ENCODE measurements around the gene KIAA1671.

KIAA1671 gene

DNA sequence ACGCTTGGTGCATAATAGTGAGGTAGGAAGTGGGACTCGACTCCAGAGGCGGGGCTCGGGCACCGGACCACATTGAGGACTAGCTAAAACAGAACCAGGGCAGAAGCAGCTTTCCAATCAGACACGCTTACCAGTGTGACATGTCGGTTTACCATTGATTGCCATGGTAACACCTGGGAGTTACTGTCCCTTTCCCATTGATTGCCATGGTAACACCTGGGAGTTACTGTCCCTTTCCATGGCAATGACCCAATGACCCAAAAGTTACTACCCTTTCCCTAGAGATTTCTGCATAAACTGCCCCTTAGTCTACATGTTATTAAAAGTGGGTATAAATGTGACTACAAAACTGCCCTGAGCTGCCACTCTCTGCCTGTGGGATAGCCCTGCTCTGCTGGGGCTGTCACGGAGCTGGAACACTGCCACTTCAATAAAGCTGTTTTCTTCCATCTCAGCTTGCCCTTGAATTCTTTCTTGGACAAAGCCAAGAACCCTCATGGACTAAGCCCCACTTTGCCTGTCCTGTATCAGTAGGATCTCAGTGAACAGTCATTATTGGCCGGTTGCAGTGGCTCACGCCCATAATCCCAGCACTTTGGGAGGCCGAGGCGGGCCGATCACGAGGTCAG is 169.7 kb downstream of the KIAA1671 start:
- no peak overlapping the region for H3K4me3 Mint-ChIP-seq
- ATAC-seq = no peak
- peaks cover 8% of the 10 kb centered on the region for H3K9me3 Mint-ChIP-seq
- H3K27ac Mint-ChIP-seq = no peak overlapping the region
- peaks cover 40% of the 10 kb centered on the region for H3K27me3 Mint-ChIP-seq
- H3K4me1 Mint-ChIP-seq = no peaks in the 10 kb centered on the region
- H3K36me3 Mint-ChIP-seq = no peaks in the 10 kb centered on the region

DNA sequence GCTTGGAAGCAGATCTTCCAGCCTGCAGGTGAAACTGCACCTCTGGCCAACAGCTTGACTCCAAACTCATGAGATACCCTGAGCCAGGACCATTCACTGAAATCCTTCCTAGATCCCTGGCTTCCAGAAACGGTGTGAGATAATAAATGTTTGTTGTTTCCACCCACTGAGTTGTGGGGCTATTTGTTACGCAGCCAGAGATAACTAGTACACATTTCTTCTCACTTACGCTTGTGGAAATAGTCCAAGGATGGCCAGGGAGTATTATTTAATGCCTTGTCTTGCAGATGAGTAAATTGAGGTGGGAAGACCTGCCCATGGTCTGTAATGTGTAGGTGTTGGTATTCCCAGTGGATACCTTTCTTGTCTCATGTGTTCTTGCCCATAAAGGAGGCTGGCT is 171.2 kb downstream of the KIAA1671 start:
- no peaks in the 10 kb centered on the region for H3K4me1 Mint-ChIP-seq
- H3K27me3 Mint-ChIP-seq = peaks cover 37% of the 10 kb centered on the region
- peaks cover 3% of the 10 kb centered on the region for H3K9me3 Mint-ChIP-seq
- no peaks in the 10 kb centered on the region for H3K36me3 Mint-ChIP-seq
- no peak for ATAC-seq
- H3K27ac Mint-ChIP-seq = no peak overlapping the region
- H3K4me3 Mint-ChIP-seq = no peak overlapping the region

- Mint-ChIP-seq H3K4me1 (no peaks in the 10 kb centered on the region), H3K27ac (no peak overlapping the region)
Measured at GRCh38 chr22:25125693-25126357, 173.3 kb downstream of the KIAA1671 start.

GRCh38 chr22:25126510-25126909 is 174.0 kb downstream of the KIAA1671 start:
- peaks cover 10% of the 10 kb centered on the region for H3K27me3 Mint-ChIP-seq

More at GRCh38 chr22:25125693-25126357, 173.3 kb downstream of the KIAA1671 start:
- Mint-ChIP-seq H3K4me3 (no peak overlapping the region), H3K27me3 (peaks cover 17% of the 10 kb centered on the region), H3K36me3 (no peaks in the 10 kb centered on the region), H3K9me3 (no peaks in the 10 kb centered on the region)
- no peak for ATAC-seq

DNA sequence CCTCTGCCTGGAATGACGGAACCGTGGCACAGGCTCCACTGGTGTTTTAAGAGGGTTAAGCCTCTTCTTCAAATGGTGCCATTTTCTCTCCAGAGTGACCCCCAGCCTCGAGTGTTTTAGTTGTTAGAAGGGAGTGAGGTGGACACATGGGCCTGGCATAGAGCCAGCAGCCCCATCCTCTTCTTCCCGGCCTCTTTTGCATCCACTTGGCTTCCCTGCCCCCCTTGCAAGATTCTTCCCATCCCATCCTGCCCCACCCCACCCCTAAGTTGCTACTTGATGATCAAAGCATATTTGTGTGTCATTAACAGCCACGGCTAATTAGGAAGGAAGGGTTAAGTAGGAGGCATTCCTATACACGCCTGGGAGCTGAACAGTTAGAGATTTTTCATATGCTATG is 174.8 kb downstream of the KIAA1671 start:
- Mint-ChIP-seq H3K27me3 (peaks cover 9% of the 10 kb centered on the region), H3K27ac (no peak overlapping the region), H3K36me3 (no peaks in the 10 kb centered on the region), H3K9me3 (no peaks in the 10 kb centered on the region), H3K4me1 (no peaks in the 10 kb centered on the region), H3K4me3 (no peak overlapping the region)
- no peak for ATAC-seq

More at GRCh38 chr22:25126510-25126909, 174.0 kb downstream of the KIAA1671 start:
- Mint-ChIP-seq H3K36me3 (no peaks in the 10 kb centered on the region), H3K4me1 (no peaks in the 10 kb centered on the region), H3K4me3 (no peak overlapping the region), H3K9me3 (no peaks in the 10 kb centered on the region), H3K27ac (no peak overlapping the region)
- no peak for ATAC-seq

GRCh38 chr22:25130462-25130861 is 177.9 kb downstream of the KIAA1671 start:
- ATAC-seq = no peak
- Mint-ChIP-seq H3K4me3 (no peak overlapping the region), H3K9me3 (no peaks in the 10 kb centered on the region)

GRCh38 chr22:25131198-25131887 is 178.8 kb downstream of the KIAA1671 start:
- H3K4me3 Mint-ChIP-seq = no peak overlapping the region
- H3K36me3 Mint-ChIP-seq = no peaks in the 10 kb centered on the region
- H3K27me3 Mint-ChIP-seq = peaks cover 18% of the 10 kb centered on the region
- H3K27ac Mint-ChIP-seq = no peak overlapping the region
- no peaks in the 10 kb centered on the region for H3K9me3 Mint-ChIP-seq
- no peak for ATAC-seq
- H3K4me1 Mint-ChIP-seq = no peaks in the 10 kb centered on the region

More at GRCh38 chr22:25130462-25130861, 177.9 kb downstream of the KIAA1671 start:
- no peak overlapping the region for H3K27ac Mint-ChIP-seq
- H3K4me1 Mint-ChIP-seq = no peaks in the 10 kb centered on the region
- peaks cover 14% of the 10 kb centered on the region for H3K27me3 Mint-ChIP-seq
- H3K36me3 Mint-ChIP-seq = no peaks in the 10 kb centered on the region

DNA sequence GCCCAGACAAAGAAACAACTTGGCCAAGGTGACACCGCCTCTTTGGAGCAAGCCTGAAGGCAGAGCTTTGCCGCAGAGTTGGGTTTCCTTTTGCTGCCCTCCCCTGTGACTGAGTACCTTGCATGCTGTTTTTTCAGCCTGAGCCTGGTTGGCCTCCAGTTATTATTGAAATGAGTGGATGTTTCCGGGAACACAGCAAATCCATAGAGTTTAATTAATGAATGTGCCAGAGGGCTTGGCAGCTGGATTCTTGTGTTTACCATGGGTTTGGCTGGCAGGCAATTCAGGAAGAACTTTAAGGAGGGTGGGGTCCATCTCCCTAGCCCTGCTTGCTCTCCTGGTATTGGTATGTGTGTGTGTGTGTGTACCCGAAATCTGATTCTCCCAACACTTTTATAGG is 181.5 kb downstream of the KIAA1671 start:
- Mint-ChIP-seq H3K27me3 (peaks cover 20% of the 10 kb centered on the region), H3K27ac (no peak overlapping the region), H3K36me3 (no peaks in the 10 kb centered on the region), H3K9me3 (no peaks in the 10 kb centered on the region), H3K4me3 (no peak overlapping the region), H3K4me1 (no peaks in the 10 kb centered on the region)
- ATAC-seq = no peak

DNA sequence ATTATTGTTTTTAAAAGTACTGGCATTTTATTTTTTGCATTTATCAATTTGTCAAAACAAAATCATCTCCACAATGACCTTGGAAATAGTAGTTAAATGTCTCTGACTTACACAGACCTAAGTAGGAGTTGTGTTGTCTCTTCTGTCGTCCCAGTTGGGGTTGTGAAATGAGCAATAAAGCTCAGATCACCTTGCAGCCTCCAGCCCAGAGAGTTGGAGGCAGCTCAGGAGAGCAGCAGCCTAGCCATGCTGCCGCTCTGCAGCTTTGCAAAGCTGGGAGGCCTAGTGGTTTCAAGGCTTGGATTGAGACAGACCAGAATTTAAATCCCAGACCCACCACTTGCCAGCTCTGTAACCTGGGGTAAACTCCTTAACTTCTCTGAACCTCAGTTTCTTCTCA is 181.9 kb downstream of the KIAA1671 start:
- no peak for ATAC-seq
- H3K4me3 Mint-ChIP-seq = no peak overlapping the region
- no peaks in the 10 kb centered on the region for H3K4me1 Mint-ChIP-seq
- H3K27ac Mint-ChIP-seq = no peak overlapping the region
- H3K36me3 Mint-ChIP-seq = no peaks in the 10 kb centered on the region
- peaks cover 20% of the 10 kb centered on the region for H3K27me3 Mint-ChIP-seq
- H3K9me3 Mint-ChIP-seq = no peaks in the 10 kb centered on the region

DNA sequence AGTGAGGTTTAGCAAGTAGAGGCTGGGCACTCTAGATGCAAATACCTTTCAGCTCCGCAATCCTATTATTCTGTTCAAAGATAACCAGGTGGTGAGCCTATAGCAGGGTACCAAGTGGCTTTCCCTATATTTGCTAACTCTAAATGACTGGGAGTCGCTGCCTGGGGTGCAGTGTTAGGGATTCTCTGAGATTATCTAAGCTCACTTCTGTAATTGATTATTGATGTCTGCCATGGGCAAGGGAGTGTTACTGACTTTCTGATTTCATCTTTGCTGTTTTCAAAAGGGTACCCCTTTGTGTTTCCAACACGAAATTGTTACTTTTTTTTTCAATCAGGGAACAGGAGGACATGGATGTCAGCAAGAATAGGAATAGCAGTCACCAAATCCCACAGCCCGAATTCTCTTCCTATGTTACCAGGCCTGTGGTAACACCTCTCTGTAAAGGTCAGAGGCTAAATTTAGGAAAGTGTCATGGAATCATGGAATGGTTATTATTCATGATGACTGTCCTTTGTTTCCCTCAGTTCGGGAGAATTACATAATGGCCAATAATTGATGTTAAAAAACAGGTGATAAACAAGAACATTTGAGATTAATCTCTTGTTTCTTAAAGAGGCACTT is 184.5 kb downstream of the KIAA1671 start:
- peaks cover 20% of the 10 kb centered on the region for H3K27me3 Mint-ChIP-seq
- no peak for ATAC-seq
- no peak overlapping the region for H3K27ac Mint-ChIP-seq
- H3K36me3 Mint-ChIP-seq = no peaks in the 10 kb centered on the region
- no peaks in the 10 kb centered on the region for H3K9me3 Mint-ChIP-seq
- H3K4me3 Mint-ChIP-seq = no peak overlapping the region
- no peaks in the 10 kb centered on the region for H3K4me1 Mint-ChIP-seq

DNA sequence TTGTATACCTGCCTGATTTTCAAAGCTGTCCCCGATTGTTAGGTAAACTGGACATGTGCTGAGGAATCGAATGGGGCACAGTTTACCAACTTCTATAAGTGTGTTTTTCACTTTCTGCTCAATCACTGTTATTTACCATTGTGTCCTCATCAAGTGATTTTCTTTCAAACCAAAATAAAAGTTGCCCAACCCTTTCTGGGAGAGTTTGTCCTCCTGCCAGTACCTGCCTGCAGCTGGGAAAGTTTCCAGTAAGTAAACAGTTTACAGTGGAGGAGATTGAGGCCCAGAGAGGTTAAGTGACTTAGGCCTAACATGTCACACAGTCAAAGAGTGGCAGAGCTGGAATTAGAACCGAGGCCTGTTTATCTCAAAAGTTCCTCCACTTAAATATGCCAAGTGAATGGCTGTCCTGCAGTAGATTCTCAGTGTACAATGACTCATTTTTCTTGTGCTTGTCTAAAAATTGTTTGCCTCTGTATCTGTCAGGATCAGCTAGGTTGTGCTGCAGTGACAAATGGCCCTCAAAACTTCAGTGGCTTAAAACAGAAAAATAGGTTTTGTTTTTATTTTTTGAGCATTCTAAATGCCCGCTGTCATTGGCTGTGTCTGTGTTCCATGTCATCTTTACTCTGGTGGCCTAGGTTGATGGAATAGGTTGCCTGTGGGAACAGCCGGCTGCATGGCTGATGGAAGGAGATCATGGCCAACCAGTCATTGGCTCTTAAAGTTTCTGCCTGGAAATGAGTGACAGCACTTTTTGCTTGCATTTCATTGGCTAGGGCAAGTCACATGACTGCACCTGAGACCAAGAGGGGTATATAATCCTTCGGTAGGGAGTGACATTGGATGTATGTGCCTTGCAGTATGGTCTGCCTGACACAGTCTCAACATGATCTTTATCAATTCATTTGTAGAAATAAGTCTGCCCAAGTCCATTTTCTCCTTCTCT is 185.3 kb downstream of the KIAA1671 start:
- no peaks in the 10 kb centered on the region for H3K9me3 Mint-ChIP-seq
- no peaks in the 10 kb centered on the region for H3K4me1 Mint-ChIP-seq
- H3K36me3 Mint-ChIP-seq = no peaks in the 10 kb centered on the region
- no peak overlapping the region for H3K4me3 Mint-ChIP-seq
- H3K27ac Mint-ChIP-seq = no peak overlapping the region
- H3K27me3 Mint-ChIP-seq = peaks cover 20% of the 10 kb centered on the region
- no peak for ATAC-seq

DNA sequence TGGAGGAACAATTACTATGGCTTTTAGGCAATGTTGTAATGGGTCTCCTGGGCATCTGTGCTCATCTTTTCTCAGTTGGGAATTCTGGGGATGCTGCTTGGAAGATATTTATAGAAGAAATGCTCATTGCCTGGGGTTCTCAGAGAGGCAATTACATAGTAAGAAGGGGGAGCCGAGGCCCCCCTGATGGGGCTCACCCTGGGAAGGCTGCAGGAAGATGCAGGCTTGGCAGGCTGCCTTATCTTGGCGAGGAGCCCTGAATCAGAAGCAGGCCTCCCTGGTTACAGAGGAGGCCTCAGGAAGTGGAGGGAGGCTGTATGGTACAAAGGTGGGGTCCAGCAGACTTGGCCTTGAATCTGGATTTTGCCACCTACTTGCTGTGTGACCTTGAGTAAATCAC is 186.5 kb downstream of the KIAA1671 start:
- Mint-ChIP-seq H3K27me3 (peaks cover 20% of the 10 kb centered on the region), H3K27ac (no peak overlapping the region), H3K36me3 (no peaks in the 10 kb centered on the region), H3K4me3 (no peak overlapping the region), H3K4me1 (no peaks in the 10 kb centered on the region), H3K9me3 (no peaks in the 10 kb centered on the region)
- ATAC-seq = no peak

GRCh38 chr22:25142102-25142501 is 189.6 kb downstream of the KIAA1671 start:
- H3K9me3 Mint-ChIP-seq = no peaks in the 10 kb centered on the region

GRCh38 chr22:25143156-25144076 is 190.9 kb downstream of the KIAA1671 start:
- no peak for ATAC-seq
- no peaks in the 10 kb centered on the region for H3K36me3 Mint-ChIP-seq
- H3K4me1 Mint-ChIP-seq = no peaks in the 10 kb centered on the region
- no peak overlapping the region for H3K27ac Mint-ChIP-seq
- no peaks in the 10 kb centered on the region for H3K9me3 Mint-ChIP-seq
- H3K27me3 Mint-ChIP-seq = no peaks in the 10 kb centered on the region
- no peak overlapping the region for H3K4me3 Mint-ChIP-seq

More at GRCh38 chr22:25142102-25142501, 189.6 kb downstream of the KIAA1671 start:
- Mint-ChIP-seq H3K4me3 (no peak overlapping the region), H3K27ac (no peak overlapping the region), H3K4me1 (no peaks in the 10 kb centered on the region), H3K27me3 (peaks cover 3% of the 10 kb centered on the region), H3K36me3 (no peaks in the 10 kb centered on the region)
- no peak for ATAC-seq

Measured in stimulated activated memory B cell treated with anti-CD40 and anti-IgM and Interleukin-4, amounts not matched to agents 10 μg/mL and 1 μg/mL and 100 μg/mL, for 72 hours (primary cell).